NCI-H1417 (cell line): ENCODE results near the gene LIPT1.
A peak's percentile ranks its signal among the peaks of the same experiment; 100 is the strongest.
"Not testable (repeated sequence)": the region's sequence is repeated elsewhere in the genome, so short reads cannot be mapped to it uniquely, and the experiment has no call there.

ENCODE experiments used
- DNase-seq, 3 experiments: peaks; one replicate each; lab custom pipeline; 2025; lab: John Stamatoyannopoulos, UW

Gene LIPT1

GRCh38 chr2:99171377-99172140 is 16.8 kb downstream of the LIPT1 start:
- DNase-seq = no peak

- DNase-seq = peak; percentile 92 to 97 (median 96)
Measured at GRCh38 chr2:99180755-99181623, 26.2 kb downstream of the LIPT1 start, which contains the start of the genes MITD1 and MRPL30. Gene MITD1 (minus strand): TSS chr2:99181058. CDS start chr2:99180981, 77 bp downstream. Gene MRPL30 (plus strand): TSS chr2:99181184. CDS start chr2:99186204, 5,020 bp downstream.

- peak in 1 of 3 experiments; percentile 49 for DNase-seq
Measured at GRCh38 chr2:99181624-99182000, 26.8 kb downstream of the LIPT1 start.

- no peak for DNase-seq
Measured at GRCh38 chr2:99183025-99183424, 28.3 kb downstream of the LIPT1 start.

GRCh38 chr2:99184811-99185210 is 30.0 kb downstream of the LIPT1 start:
- peak in 1 of 3 experiments; percentile 2 for DNase-seq

- no peak for DNase-seq
Measured at GRCh38 chr2:99187011-99187410, 32.2 kb downstream of the LIPT1 start.

GRCh38 chr2:99188357-99188756 is 33.6 kb downstream of the LIPT1 start:
- DNase-seq = no peak

GRCh38 chr2:99190548-99190947 is 35.8 kb downstream of the LIPT1 start:
- no peak for DNase-seq

GRCh38 chr2:99192364-99192763 is 37.6 kb downstream of the LIPT1 start:
- DNase-seq = not testable (repeated sequence)

- DNase-seq = no peak
Measured at GRCh38 chr2:99198103-99198841, 43.5 kb downstream of the LIPT1 start.

- no peak for DNase-seq
Measured at GRCh38 chr2:99200076-99200800, 45.5 kb downstream of the LIPT1 start.

GRCh38 chr2:99201959-99202678 is 47.4 kb downstream of the LIPT1 start:
- DNase-seq = no peak

- no peak for DNase-seq
Measured at GRCh38 chr2:99205491-99205890, 50.7 kb downstream of the LIPT1 start.
